Prostate gland (tissue), 2 donors: ENCODE measurements around the gene PDE2A.
"Not testable (repeated sequence)": the region's sequence is repeated elsewhere in the genome, so short reads cannot be mapped to it uniquely, and the experiment has no call there.

Experiments used
- POLR2AphosphoS5 ChIP-seq: sonication (generic); formaldehyde crosslinking; IDR thresholded peaks from one replicate; pipeline ENCODE4 v1.6.1; 2017; ENCODE audit warnings: antibody characterized with exemption
- TF ChIP-seq, protein P1 (sequence below), 4 experiments: fragments of 200-600 bp in 2 of 4; fragments of 450-650 bp in 2 of 4; sonication (generic) in 2 of 4; IDR thresholded peaks; 1 replicate in 3 of 4; 2 replicates in 1 of 4; pipeline ENCODE4 v1.5.1; 2016 to 2019; ENCODE audit warnings: antibody characterized with exemption in 4 of 4, mild to moderate bottlenecking in 2 of 4, moderate library complexity in 2 of 4

DNA sequence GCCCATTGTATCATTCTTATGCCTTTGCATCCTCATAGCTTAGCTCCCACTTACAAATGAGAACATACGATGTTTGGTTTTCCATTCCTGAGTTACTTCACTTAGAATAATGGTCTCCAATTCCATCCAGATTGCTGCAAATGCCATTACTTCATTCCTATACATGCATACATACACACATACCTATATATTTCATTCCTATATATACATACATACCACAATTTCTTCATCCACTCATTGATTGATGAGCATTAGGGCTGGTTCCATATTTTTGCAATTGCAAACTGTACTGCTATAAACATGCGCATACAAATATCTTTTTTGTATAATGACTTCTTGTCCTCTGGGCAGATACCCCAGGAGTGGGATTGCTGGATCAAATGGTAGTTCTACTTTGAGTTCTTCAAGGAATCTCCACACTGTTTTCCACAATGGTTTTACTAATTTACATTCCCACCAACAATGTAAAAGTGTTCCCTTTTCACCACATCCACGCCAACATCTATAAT, 119.2 kb downstream of the PDE2A start:
- not testable (repeated sequence) for TF ChIP-seq POLR2AphosphoS5
- TF ChIP-seq, protein P1, sequence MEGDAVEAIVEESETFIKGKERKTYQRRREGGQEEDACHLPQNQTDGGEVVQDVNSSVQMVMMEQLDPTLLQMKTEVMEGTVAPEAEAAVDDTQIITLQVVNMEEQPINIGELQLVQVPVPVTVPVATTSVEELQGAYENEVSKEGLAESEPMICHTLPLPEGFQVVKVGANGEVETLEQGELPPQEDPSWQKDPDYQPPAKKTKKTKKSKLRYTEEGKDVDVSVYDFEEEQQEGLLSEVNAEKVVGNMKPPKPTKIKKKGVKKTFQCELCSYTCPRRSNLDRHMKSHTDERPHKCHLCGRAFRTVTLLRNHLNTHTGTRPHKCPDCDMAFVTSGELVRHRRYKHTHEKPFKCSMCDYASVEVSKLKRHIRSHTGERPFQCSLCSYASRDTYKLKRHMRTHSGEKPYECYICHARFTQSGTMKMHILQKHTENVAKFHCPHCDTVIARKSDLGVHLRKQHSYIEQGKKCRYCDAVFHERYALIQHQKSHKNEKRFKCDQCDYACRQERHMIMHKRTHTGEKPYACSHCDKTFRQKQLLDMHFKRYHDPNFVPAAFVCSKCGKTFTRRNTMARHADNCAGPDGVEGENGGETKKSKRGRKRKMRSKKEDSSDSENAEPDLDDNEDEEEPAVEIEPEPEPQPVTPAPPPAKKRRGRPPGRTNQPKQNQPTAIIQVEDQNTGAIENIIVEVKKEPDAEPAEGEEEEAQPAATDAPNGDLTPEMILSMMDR (IDR thresholded peaks at IDR 0.05) = not testable (repeated sequence)
